NB4 (cell line): ENCODE data around the gene MYOD1.

Experiments
- DNase-seq: peaks from one replicate; pipeline ENCODE4 v3.0.0; 2010; ENCODE audit warnings: low read depth
- H3K4me3 ChIP-seq: one replicate; pipeline ENCODE4 v1.5.1; 2011; ENCODE audit warnings: mild to moderate bottlenecking, low read depth, low read length, moderate library complexity
- MYC ChIP-seq: IDR thresholded peaks from 2 replicates; pipeline ENCODE4 v1.6.1; 2011; ENCODE audit warnings: low read depth, low read length
- POLR2A ChIP-seq: IDR thresholded peaks from 2 replicates; pipeline ENCODE4 v1.6.1; 2011; ENCODE audit warnings: mild to moderate bottlenecking; ENCODE audit not compliant: insufficient read length; ENCODE audit errors: extremely low read depth
- TF ChIP-seq, protein P1 (sequence below): IDR thresholded peaks from 2 replicates; pipeline ENCODE4 v1.6.1; 2011; ENCODE audit warnings: low read depth, low read length
- TF ChIP-seq, protein P2 (sequence below): IDR thresholded peaks from one replicate; pipeline ENCODE4 v1.5.1; 2012; ENCODE audit warnings: low read depth, low read length

The MYOD1 gene

DNA sequence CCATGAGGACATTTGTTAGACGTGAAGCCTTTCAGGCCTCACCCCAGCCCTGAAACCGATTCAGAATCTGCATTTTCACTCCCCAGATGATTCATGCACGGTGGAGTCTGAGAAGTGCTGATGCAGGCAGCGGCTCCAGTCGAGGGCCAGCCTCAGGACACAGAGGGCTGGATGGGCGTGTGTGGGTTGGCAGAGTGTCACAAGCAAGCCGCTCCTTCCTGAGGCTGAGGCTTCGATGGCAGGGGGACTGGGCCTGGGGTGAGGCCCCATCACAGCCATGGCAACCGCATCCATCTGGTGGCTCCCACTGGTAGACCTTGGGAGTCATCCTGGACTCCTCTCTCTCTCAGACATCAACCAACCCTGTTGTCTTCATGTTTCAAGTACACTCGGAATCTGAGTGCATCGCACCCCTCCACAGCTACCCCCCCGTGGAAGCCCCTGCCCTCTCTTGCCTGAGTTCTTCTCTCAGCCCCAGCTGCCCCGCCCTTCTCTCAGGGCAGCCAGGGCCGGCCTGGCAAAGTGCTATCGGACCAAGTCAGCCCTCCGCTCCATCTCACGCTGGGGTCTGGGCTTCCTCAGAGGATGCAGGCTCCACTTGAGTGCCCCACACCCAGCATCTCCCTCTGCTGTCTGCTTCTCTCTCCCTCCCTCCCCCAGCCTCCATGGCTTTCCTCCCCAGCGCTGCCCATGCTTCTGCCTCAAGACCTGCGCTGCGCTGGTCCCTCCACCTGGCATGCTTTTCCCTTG is 25.8 kb downstream of the MYOD1 start:
- H3K4me3 ChIP-seq: no peak overlapping the region
- DNase-seq: no peak
- TF ChIP-seq, protein P1, sequence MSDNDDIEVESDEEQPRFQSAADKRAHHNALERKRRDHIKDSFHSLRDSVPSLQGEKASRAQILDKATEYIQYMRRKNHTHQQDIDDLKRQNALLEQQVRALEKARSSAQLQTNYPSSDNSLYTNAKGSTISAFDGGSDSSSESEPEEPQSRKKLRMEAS: no peak
- TF ChIP-seq MYC: no peak
- TF ChIP-seq POLR2A: no peak
- TF ChIP-seq, protein P2, sequence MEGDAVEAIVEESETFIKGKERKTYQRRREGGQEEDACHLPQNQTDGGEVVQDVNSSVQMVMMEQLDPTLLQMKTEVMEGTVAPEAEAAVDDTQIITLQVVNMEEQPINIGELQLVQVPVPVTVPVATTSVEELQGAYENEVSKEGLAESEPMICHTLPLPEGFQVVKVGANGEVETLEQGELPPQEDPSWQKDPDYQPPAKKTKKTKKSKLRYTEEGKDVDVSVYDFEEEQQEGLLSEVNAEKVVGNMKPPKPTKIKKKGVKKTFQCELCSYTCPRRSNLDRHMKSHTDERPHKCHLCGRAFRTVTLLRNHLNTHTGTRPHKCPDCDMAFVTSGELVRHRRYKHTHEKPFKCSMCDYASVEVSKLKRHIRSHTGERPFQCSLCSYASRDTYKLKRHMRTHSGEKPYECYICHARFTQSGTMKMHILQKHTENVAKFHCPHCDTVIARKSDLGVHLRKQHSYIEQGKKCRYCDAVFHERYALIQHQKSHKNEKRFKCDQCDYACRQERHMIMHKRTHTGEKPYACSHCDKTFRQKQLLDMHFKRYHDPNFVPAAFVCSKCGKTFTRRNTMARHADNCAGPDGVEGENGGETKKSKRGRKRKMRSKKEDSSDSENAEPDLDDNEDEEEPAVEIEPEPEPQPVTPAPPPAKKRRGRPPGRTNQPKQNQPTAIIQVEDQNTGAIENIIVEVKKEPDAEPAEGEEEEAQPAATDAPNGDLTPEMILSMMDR: no peak

DNA sequence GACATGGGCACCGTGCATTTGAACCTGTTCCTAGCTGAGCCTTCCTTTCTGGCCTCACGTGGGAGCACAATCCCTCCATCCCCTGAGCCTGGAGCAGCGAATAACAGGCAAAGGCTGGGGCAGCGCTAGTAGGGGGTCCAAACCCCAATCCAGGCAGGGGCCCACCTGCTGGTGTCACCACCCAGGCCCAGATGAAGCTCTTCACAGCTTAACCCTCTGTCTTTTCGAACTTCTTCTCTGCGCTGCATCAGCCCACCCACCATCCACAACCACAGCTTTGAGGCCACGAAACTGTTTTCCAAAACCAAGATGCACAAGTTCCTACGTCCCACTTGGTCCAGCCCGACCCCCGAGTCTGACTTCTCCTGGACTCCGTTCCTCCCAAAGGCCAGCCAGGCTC is 26.7 kb downstream of the MYOD1 start:
- DNase-seq: no peak
- no peak overlapping the region for H3K4me3 ChIP-seq

DNA sequence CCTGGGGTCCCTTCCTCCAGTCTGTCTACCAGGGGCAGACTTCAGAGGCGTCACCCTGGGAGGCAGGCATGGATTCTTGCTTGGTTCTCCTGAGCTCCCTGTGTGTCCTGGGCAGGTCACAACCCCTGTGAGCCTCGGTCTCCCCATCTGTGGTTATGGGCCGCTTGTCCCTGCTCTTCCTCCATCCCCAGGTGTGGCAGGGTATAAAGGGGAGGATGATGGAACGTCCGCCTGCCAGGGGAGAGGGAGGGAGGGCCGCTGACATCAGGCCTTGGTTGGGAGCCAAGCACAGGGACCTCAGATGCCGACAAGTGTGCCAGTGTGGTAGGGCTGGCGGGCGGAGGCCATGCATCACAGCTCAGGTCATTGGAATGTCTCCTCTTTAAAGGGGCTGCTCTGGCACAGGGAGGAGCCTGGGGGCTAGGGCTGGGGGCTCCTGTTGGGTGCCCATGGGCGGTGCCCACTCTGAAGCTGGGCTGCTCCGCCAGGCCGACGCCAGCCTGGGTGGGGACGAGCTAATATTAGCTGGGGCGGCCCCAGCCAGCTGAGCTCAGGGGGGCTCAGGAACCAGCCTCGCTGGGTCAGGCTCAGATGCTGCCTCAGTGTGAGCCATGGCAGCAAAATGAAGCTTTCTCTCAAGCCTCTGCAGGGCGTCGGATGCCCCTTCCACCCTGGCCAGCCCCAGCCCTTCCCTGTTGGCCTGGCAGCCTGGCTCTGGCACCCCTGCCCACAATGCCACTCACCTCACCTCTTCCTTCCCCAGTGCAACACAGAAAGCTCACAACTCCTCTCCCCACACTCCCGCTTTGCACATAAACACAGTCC is 28.0 kb downstream of the MYOD1 start:
- TF ChIP-seq, protein P1: no peak
- TF ChIP-seq MYC: no peak
- no peak for TF ChIP-seq POLR2A
- TF ChIP-seq, protein P2: no peak
- H3K4me3 ChIP-seq: no peak overlapping the region
- no peak for DNase-seq

More for the DNA sequence above, 26.7 kb downstream of the MYOD1 start:
- TF ChIP-seq, protein P1: no peak
- TF ChIP-seq, protein P2: no peak
- no peak for TF ChIP-seq POLR2A
- TF ChIP-seq MYC: no peak

DNA sequence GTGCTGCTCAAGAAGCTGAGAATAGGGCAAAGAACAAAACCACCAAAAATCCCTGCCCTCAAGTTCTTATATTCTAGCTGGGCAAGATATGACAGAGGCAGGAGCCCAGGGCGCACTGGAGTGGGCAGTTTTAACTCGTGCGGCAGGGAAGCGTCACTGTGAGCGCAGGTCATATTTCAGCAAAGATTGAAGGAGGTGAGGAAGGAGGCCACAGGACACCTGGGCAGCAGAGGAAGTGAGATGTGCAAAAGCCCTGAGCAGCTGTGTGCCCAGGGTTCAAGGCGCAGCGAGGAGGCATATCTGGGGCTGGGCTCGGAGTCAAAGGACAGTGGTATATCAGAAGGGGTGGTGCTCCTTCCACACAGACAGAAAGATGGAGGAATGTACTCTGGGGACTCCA is 28.7 kb downstream of the MYOD1 start:
- H3K4me3 ChIP-seq: no peak overlapping the region
- TF ChIP-seq, protein P2: no peak
- TF ChIP-seq, protein P1: no peak
- TF ChIP-seq POLR2A (no peak), MYC (no peak)
- no peak for DNase-seq

DNA sequence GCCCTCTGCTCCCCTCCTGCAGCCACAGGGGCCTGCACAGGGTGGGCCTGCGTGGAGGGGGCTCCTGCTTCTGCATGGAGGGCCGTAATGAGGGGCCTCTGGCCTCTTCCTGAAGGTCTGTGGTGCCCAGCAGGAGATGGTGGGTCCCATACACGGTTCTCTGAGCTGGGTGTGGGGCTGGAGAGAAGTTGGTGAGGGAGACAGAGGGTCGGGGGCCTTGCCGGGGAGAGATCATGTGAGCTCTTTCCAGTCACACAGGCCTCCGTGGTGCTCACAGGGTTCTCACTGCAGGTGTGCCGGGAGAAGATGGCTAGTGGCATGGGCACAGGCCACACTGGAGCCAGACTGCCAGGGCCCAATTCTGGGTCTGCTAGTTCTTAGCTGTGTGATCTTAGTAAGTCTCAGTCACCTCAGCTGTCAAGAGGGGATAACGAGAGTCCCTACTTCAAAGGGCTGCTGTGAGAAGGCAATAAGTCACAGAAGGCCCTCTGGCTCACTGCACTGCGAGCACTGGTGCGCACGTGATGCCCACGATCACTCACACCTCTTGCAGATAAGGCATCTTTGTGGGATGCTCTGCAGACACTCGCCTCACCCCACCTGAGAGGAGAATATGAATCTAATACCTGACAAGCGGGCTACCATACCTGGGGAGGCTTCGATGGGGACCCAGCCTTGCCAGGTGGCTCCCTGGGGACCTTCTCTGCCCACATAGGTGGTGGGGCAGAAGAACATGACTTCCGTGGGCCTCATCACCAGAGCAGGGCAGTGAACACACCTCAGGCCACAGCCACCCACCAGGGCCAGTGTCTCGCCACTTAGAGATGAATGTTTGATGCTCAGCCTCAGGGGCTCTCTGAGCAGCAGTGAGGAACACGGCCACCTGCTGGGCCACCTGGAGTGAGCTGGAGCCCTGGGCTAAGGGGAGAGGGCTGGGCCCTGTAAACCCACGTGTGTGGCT is 29.7 kb downstream of the MYOD1 start:
- DNase-seq: no peak
- H3K4me3 ChIP-seq: no peak overlapping the region
- TF ChIP-seq MYC (no peak), POLR2A (no peak)
- TF ChIP-seq, protein P1: no peak
- TF ChIP-seq, protein P2: no peak
